ENCODE results near the gene NPAS3.

- TF ChIP-seq CTCF (IDR thresholded peaks at IDR 0.05; ENCODE audit: insufficient read depth, low read length) (peak; percentile 1), POLR2AphosphoS5 (IDR thresholded peaks at IDR 0.05; ENCODE audit: low read depth) (no peak), GABPA (IDR thresholded peaks at IDR 0.05; ENCODE audit: low read depth) (no peak), REST (IDR thresholded peaks at IDR 0.05; ENCODE audit: insufficient replicate concordance, low read depth) (no peak), SPI1 (IDR thresholded peaks at IDR 0.05; ENCODE audit: borderline replicate concordance, low read depth) (no peak)
These were observed 59.8 kb downstream of the NPAS3 start for GRCh38 chr14:32998433-32998832.

All from HL-60 (cell line).